ENCODE data around the gene RASIP1. TPM values are rescaled to one million over a fixed set of nuclear protein-coding genes. Genes with fewer than 3 reads are reported as not detected.

RASIP1 gene, protein sequence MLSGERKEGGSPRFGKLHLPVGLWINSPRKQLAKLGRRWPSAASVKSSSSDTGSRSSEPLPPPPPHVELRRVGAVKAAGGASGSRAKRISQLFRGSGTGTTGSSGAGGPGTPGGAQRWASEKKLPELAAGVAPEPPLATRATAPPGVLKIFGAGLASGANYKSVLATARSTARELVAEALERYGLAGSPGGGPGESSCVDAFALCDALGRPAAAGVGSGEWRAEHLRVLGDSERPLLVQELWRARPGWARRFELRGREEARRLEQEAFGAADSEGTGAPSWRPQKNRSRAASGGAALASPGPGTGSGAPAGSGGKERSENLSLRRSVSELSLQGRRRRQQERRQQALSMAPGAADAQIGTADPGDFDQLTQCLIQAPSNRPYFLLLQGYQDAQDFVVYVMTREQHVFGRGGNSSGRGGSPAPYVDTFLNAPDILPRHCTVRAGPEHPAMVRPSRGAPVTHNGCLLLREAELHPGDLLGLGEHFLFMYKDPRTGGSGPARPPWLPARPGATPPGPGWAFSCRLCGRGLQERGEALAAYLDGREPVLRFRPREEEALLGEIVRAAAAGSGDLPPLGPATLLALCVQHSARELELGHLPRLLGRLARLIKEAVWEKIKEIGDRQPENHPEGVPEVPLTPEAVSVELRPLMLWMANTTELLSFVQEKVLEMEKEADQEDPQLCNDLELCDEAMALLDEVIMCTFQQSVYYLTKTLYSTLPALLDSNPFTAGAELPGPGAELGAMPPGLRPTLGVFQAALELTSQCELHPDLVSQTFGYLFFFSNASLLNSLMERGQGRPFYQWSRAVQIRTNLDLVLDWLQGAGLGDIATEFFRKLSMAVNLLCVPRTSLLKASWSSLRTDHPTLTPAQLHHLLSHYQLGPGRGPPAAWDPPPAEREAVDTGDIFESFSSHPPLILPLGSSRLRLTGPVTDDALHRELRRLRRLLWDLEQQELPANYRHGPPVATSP
- 3.8 and 4.7 TPM in 2 replicates for total RNA-seq

DNA sequence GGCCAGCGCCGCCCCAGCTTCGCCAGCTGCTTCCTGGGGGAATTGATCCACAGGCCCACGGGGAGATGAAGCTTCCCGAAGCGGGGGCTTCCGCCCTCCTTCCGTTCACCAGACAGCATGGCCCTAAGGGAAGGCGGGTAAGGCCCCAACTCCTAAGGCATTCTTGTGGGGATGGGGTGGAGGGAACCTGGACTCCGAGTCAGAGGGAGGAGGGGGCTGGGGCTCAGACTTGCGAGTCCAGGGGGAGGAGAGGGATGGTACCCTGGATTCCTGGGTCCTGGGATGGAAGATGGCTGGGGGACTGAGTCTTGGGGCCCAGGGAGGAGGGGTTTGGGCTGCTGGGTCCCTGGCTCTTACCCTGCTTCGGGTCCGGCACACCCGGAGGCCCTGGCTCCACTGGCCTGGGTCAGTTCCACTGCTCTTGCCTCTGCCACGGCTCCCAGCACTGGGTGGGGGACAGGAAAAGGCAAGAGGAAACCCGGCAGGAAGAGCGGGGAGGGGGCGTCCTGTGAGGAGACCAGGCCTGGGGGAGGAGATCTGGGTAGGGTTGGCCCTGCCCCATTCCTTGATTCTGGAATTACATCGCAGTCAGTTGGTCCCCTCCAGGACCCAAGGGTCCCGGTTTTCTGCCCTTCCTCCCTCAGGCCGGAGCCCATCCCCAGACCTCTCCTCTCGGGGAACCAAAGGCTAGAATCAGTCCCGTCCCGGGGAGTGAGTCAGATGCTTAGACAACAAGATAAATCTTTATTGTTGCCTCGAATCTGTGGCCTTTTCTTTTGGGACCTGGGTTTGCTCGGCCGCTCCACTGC, at the start of gene RASIP1:
TSS of gene RASIP1 (minus strand) at position 447 of the 809 bp plus-strand sequence. CDS start at position 119, 328 bp downstream.

GRCh38 chr19:48755084-48755641, 14.8 kb upstream of the RASIP1 start, which contains the start of gene FGF21:
FGF21 (plus strand) TSS chr19:48755524; CDS start chr19:48756237, 713 bp downstream.

DNA sequence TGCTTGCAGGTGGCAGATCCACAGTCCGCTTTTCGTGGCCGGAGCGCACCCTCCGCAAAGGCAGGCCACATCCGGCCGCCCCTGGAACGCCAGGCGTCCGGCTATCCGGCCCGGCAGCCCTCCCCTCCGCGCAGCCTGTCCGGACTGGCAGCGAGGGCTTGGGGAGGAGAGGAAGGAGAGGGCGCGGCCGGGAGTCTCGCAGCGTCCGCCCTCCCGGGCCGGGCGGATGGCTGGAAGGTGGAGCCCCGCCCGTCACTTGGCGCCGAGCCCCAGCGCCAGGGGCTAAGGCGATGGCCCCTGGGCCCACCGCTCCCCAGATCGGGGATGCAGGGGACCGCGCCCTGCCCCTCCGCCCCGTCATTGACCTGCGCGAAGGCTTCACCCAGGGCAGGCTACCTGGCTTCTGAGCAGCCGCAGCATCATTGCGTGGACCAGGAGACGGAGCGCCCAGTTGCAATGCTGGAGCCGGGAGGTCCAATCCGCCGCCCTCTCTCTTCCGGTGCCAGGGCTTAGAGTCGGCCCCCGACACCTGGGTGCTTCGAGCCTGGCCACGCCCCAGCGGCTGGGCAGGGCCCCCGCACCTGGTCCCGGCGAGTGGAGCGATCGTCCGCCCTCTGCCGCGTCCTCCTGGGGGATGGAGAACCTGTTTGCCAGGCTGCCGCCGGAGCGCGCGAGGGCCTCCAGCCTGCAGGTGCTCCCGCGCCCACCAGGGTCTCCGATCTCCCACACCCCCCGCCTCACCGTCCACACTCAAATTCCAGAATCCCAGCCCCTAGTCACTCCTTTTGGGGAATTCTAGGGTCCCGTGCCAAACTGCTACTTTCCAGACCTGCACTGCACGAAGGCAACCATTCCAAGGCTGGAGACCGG, 12.3 kb upstream of the RASIP1 start, which contains the start of gene FUT1:
TSS of gene FUT1 (minus strand) at position 146 of the 870 bp plus-strand sequence. CDS start 1,360 bp downstream, outside the sequence.

DNA sequence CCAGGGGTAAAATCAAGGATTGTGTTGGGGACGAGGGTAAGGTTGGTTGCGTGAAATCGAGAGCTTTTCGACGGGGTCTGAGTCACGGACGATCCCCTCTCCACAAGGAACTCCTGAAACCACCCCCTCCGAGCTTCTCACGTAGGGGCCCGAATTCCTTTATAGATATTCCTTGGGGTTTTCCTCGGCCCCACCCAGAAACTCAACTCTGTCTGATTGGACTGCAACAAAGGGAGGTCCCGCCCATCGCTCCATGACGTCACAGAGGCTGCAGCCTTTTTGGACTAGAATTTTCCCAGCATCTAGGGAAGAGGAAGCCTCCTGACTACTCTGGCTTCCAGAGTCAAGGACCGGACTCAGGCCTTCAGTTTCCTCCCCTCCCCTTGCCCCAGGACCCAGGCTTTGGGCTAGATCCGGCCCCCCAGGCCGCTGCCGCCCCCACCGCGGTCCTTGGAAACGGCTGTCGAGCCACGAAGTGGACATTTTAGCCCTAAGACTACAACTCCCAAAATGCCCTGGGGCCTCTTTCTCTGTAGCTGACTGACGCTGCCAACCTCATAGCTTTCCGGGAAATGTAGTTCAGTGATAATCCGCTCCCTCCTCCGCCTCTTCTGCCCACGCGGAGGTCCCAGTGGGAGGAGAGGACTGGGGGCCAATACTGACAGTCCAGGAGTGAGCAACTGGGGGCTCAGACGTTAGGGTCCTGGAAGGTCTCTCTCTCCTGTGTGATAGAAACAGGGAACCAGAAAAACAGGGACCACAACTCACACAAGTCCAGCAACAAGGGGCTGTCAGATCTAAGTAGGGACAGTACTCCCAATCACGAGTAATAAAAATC, 6.5 kb upstream of the RASIP1 start, which contains the start of gene IZUMO1:
TSS of gene IZUMO1 (minus strand) at position 172 of the 838 bp plus-strand sequence. CDS start 1,050 bp downstream, outside the sequence.

DNA sequence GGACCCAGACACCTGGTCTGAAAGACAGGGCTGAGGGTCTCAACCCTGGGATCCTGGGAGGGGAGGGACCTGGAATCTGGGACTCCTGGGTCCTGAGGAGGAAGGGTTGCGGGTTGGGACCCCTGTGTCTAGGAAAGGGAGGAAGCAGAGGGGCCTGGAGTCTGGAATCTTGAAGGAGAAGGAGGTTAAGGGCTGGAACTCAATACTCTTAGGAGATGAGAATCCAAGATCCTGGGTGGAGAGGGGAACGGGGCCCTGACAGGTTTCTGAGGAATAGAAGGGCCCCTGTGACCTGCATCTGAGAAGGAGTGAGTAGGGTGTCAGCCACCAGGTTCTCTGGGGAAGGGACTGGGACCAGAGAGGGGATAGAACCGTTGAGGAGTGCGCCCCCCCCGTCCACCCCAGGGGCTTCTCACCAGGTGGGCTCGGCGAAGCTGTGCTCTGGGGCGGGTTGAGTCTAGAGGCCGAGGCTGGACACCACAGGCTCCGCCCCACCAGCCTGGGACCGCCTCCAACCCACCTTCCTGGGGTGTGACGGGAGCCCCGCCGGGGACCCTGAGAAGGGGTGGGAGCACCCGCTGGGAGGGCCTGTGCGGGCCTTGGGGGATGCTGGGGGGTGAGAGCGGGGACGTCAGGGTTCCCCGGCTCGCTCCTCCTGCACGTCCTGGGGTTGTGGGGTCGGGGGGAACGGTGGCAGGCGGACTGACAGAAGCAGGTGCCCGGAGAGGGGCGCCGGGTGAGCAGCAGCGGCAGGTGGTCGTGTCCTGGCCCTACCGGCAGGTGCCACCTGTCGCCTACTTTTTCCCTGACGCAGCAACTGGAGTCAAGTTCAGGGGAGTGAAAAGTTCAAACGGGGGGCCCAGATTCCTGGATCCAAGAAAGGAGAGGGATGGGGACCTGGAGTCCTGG, 20.9 kb downstream of the RASIP1 start, which contains the start of gene MAMSTR:
TSS of gene MAMSTR (minus strand) at position 463 of the 909 bp plus-strand sequence. CDS start 694 bp downstream, outside the sequence.

GRCh38 chr19:48695743-48696352, 44.6 kb downstream of the RASIP1 start, which contains the start of gene FUT2:
FUT2 (plus strand) TSS chr19:48695971; CDS start chr19:48702957, 6,986 bp downstream.

DNA sequence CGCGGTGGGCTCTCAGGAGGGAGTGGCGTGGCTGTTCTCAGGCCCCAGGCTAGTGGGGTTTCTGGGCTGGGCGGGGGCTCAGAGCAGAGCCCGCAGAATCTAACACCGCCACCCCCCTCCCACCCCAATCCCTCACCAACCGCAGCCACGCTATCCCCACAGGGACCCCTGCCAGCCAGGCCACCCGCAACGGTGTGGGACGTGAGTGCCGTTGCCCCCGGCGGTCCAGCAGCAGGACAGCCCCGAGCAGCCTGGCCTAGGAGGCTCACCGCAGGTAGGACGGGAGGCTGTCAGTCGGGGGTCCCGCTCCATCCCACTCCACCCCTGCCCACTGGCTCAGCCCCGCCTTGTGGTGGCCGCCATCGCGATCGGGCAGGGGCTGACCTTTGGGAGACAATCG, 67.4 kb downstream of the RASIP1 start, which contains the start of gene NTN5:
TSS of gene NTN5 (minus strand) at position 24 of the 400 bp plus-strand sequence. CDS start 2,031 bp downstream, outside the sequence.

Other genes starting within 250 kb of the RASIP1 start
- gene LMTK3, start 228.8 kb downstream of the RASIP1 start, total RNA-seq, result 0.16 and 1.4 TPM in 2 replicates
- 0.25 TPM in 1 of 2 replicates, not detected in the other for gene SULT2B1, start 188.4 kb downstream of the RASIP1 start, total RNA-seq
- gene SPACA4, start 133.9 kb downstream of the RASIP1 start, total RNA-seq, result not detected in 2 replicates
- not detected in 2 replicates for gene FAM83E, start 125.5 kb downstream of the RASIP1 start, total RNA-seq
- 2,568 and 2,890 TPM in 2 replicates for gene RPL18, start 121.4 kb downstream of the RASIP1 start, total RNA-seq
- 11.7 and 12.3 TPM in 2 replicates for gene SPHK2, start 121.1 kb downstream of the RASIP1 start, total RNA-seq
- gene DBP, start 103.2 kb downstream of the RASIP1 start, total RNA-seq, result 0.65 and 17.7 TPM in 2 replicates
- 11.3 TPM in 1 of 2 replicates, not detected in the other for gene CA11, start 94.4 kb downstream of the RASIP1 start, total RNA-seq
- gene NTN5, start 67.6 kb downstream of the RASIP1 start, total RNA-seq, result 0.51 TPM in 1 of 2 replicates, not detected in the other
- gene FUT2, start 44.6 kb downstream of the RASIP1 start, total RNA-seq, result under 0.01 TPM in 1 of 2 replicates, not detected in the other
- 1.3 and 5.3 TPM in 2 replicates for gene MAMSTR, start 20.9 kb downstream of the RASIP1 start, total RNA-seq
- gene IZUMO1, start 6.3 kb upstream of the RASIP1 start, total RNA-seq, result not detected in 2 replicates
- 0.98 and 2.2 TPM in 2 replicates for gene FUT1, start 12.0 kb upstream of the RASIP1 start, total RNA-seq
- not detected in 2 replicates for gene FGF21, start 14.9 kb upstream of the RASIP1 start, total RNA-seq
- 69.8 and 75.0 TPM in 2 replicates for gene BCAT2, start 70.4 kb upstream of the RASIP1 start, total RNA-seq
- gene HSD17B14, start 95.9 kb upstream of the RASIP1 start, total RNA-seq, result 2.0 and 24.1 TPM in 2 replicates
- 2.8 and 12.4 TPM in 2 replicates for gene PLEKHA4, start 128.0 kb upstream of the RASIP1 start, total RNA-seq
- 22.8 and 32.2 TPM in 2 replicates for gene PPP1R15A, start 131.8 kb upstream of the RASIP1 start, total RNA-seq
- gene TULP2, start 158.1 kb upstream of the RASIP1 start, total RNA-seq, result not detected in 2 replicates
- 196 and 317 TPM in 2 replicates for gene NUCB1, start 159.7 kb upstream of the RASIP1 start, total RNA-seq
- 0.33 TPM in 1 of 2 replicates, not detected in the other for gene DHDH, start 193.1 kb upstream of the RASIP1 start, total RNA-seq
- gene BAX, start 214.3 kb upstream of the RASIP1 start, total RNA-seq, result 129 and 173 TPM in 2 replicates
- 1,218 and 2,784 TPM in 2 replicates for gene FTL, start 224.7 kb upstream of the RASIP1 start, total RNA-seq

All from mesangial cell (primary cell).